ENCODE measurements around the gene ENO3.

The ENO3 gene

GRCh38 chr17:4928881-4929280 lies 22.0 kb upstream of the ENO3 start:
- Mint-ChIP-seq H3K4me3 (no peak overlapping the region), H3K27me3 (no peaks in the 10 kb centered on the region), H3K9me3 (no peaks in the 10 kb centered on the region), H3K4me1 (peaks cover 7% of the 10 kb centered on the region), H3K36me3 (ENCODE audit: low read depth) (peaks cover 8% of the 10 kb centered on the region), H3K27ac (no peak overlapping the region)
- DNase-seq (no peak), ATAC-seq (no peak)

- H3K4me1 Mint-ChIP-seq: peaks cover 20% of the 10 kb centered on the region
- H3K27ac Mint-ChIP-seq: no peak within 1 kb of the TSS
- ATAC-seq: no peak
- H3K27me3 Mint-ChIP-seq: no peaks in the 10 kb centered on the region
- peaks cover 15% of the 10 kb centered on the region for H3K36me3 Mint-ChIP-seq (ENCODE audit: low read depth)
- no peaks in the 10 kb centered on the region for H3K9me3 Mint-ChIP-seq
- H3K4me3 Mint-ChIP-seq: no peak within 1 kb of the TSS
- DNase-seq: no peak
These were observed 19.0 kb upstream of the ENO3 start, which contains the start of gene GP1BA for GRCh38 chr17:4931963-4932362. GP1BA (plus strand) TSS chr17:4932277; CDS start chr17:4932605, 328 bp downstream.

- H3K4me3 Mint-ChIP-seq: no peak overlapping the region
- no peaks in the 10 kb centered on the region for H3K9me3 Mint-ChIP-seq
- peaks cover 21% of the 10 kb centered on the region for H3K4me1 Mint-ChIP-seq
- no peak overlapping the region for H3K27ac Mint-ChIP-seq
- H3K27me3 Mint-ChIP-seq: no peaks in the 10 kb centered on the region
- peaks cover 18% of the 10 kb centered on the region for H3K36me3 Mint-ChIP-seq (ENCODE audit: low read depth)
- DNase-seq: no peak
- no peak for ATAC-seq
These were observed 18.2 kb upstream of the ENO3 start for GRCh38 chr17:4932756-4933155.

GRCh38 chr17:4933646-4934045 lies 17.3 kb upstream of the ENO3 start:
- Mint-ChIP-seq H3K27me3 (no peaks in the 10 kb centered on the region), H3K36me3 (ENCODE audit: low read depth) (peaks cover 19% of the 10 kb centered on the region), H3K27ac (peak overlapping the region; percentile 49), H3K9me3 (no peaks in the 10 kb centered on the region), H3K4me3 (peak overlapping the region; percentile 23), H3K4me1 (peaks cover 28% of the 10 kb centered on the region)
- ATAC-seq: no peak
- DNase-seq: no peak

GRCh38 chr17:4934173-4934979 lies 16.5 kb upstream of the ENO3 start:
- Mint-ChIP-seq H3K27me3 (no peaks in the 10 kb centered on the region), H3K4me3 (peak overlapping the region; percentile 23), H3K9me3 (no peaks in the 10 kb centered on the region), H3K36me3 (ENCODE audit: low read depth) (peaks cover 19% of the 10 kb centered on the region), H3K27ac (peak overlapping the region; percentile 49), H3K4me1 (peaks cover 33% of the 10 kb centered on the region)
- ATAC-seq: no peak
- no peak for DNase-seq

GRCh38 chr17:4935650-4936049 lies 15.3 kb upstream of the ENO3 start:
- no peak for DNase-seq
- ATAC-seq: no peak
- no peaks in the 10 kb centered on the region for H3K9me3 Mint-ChIP-seq
- H3K27me3 Mint-ChIP-seq: peaks cover 2% of the 10 kb centered on the region
- peaks cover 35% of the 10 kb centered on the region for H3K4me1 Mint-ChIP-seq
- H3K36me3 Mint-ChIP-seq (ENCODE audit: low read depth): peaks cover 17% of the 10 kb centered on the region
- no peak overlapping the region for H3K27ac Mint-ChIP-seq
- H3K4me3 Mint-ChIP-seq: no peak overlapping the region

- DNase-seq: no peak
- ATAC-seq: no peak
- Mint-ChIP-seq H3K4me1 (peaks cover 40% of the 10 kb centered on the region), H3K4me3 (no peak overlapping the region), H3K27me3 (peaks cover 2% of the 10 kb centered on the region), H3K36me3 (ENCODE audit: low read depth) (peaks cover 19% of the 10 kb centered on the region), H3K9me3 (no peaks in the 10 kb centered on the region), H3K27ac (peak overlapping the region; percentile 16)
These were observed 14.5 kb upstream of the ENO3 start for GRCh38 chr17:4936436-4936835.

- no peak overlapping the region for H3K4me3 Mint-ChIP-seq
These were observed 13.4 kb upstream of the ENO3 start for GRCh38 chr17:4937553-4937952.

GRCh38 chr17:4938069-4938491 lies 12.8 kb upstream of the ENO3 start:
- ATAC-seq (no peak), DNase-seq (no peak)
- Mint-ChIP-seq H3K27ac (peak overlapping the region; percentile 99), H3K4me1 (peaks cover 55% of the 10 kb centered on the region), H3K9me3 (no peaks in the 10 kb centered on the region), H3K36me3 (ENCODE audit: low read depth) (peaks cover 35% of the 10 kb centered on the region), H3K4me3 (peak overlapping the region; percentile 99), H3K27me3 (peaks cover 2% of the 10 kb centered on the region)

More at GRCh38 chr17:4937553-4937952, 13.4 kb upstream of the ENO3 start:
- DNase-seq (no peak), ATAC-seq (no peak)
- Mint-ChIP-seq H3K36me3 (ENCODE audit: low read depth) (peaks cover 30% of the 10 kb centered on the region), H3K27me3 (peaks cover 2% of the 10 kb centered on the region), H3K4me1 (peaks cover 52% of the 10 kb centered on the region), H3K27ac (no peak overlapping the region), H3K9me3 (no peaks in the 10 kb centered on the region)

GRCh38 chr17:4938688-4939545 lies 12.0 kb upstream of the ENO3 start:
- ATAC-seq (no peak), DNase-seq (no peak)
- Mint-ChIP-seq H3K4me1 (peaks cover 60% of the 10 kb centered on the region), H3K9me3 (no peaks in the 10 kb centered on the region), H3K4me3 (peak overlapping the region; percentile 99), H3K27me3 (peaks cover 2% of the 10 kb centered on the region), H3K27ac (peak overlapping the region; percentile 99), H3K36me3 (ENCODE audit: low read depth) (peaks cover 38% of the 10 kb centered on the region)

- Mint-ChIP-seq H3K4me1 (peaks cover 60% of the 10 kb centered on the region), H3K4me3 (peak overlapping the region; percentile 99)
These were observed 11.4 kb upstream of the ENO3 start for GRCh38 chr17:4939546-4939795.

GRCh38 chr17:4939796-4940554 lies 10.9 kb upstream of the ENO3 start, which contains the start of the genes RNF167 and SLC25A11:
RNF167 (plus strand) TSS chr17:4940268; CDS start chr17:4940910, 642 bp downstream.
SLC25A11 (minus strand) TSS chr17:4940046; CDS start chr17:4939910, 136 bp downstream.
- no peaks in the 10 kb centered on the region for H3K9me3 Mint-ChIP-seq
- peak within 1 kb of the TSS; percentile 99 for H3K4me3 Mint-ChIP-seq
- ATAC-seq (peak; percentile 79), DNase-seq (peak; percentile 94)
- H3K36me3 Mint-ChIP-seq (ENCODE audit: low read depth): peaks cover 43% of the 10 kb centered on the region
- peaks cover 62% of the 10 kb centered on the region for H3K4me1 Mint-ChIP-seq
- H3K27ac Mint-ChIP-seq: peak within 1 kb of the TSS; percentile 99
- H3K27me3 Mint-ChIP-seq: peaks cover 2% of the 10 kb centered on the region

More at GRCh38 chr17:4939546-4939795, 11.4 kb upstream of the ENO3 start:
- H3K36me3 Mint-ChIP-seq (ENCODE audit: low read depth): peaks cover 42% of the 10 kb centered on the region
- peak; percentile 28 for DNase-seq
- H3K9me3 Mint-ChIP-seq: no peaks in the 10 kb centered on the region
- ATAC-seq: no peak
- peak overlapping the region; percentile 99 for H3K27ac Mint-ChIP-seq
- peaks cover 2% of the 10 kb centered on the region for H3K27me3 Mint-ChIP-seq

GRCh38 chr17:4940555-4941318 lies 10.2 kb upstream of the ENO3 start:
- H3K9me3 Mint-ChIP-seq: no peaks in the 10 kb centered on the region
- ATAC-seq: peak; percentile 1
- H3K36me3 Mint-ChIP-seq (ENCODE audit: low read depth): peaks cover 51% of the 10 kb centered on the region
- H3K4me3 Mint-ChIP-seq: peak overlapping the region; percentile 99
- H3K4me1 Mint-ChIP-seq: peaks cover 69% of the 10 kb centered on the region
- peak; percentile 63 for DNase-seq
- H3K27ac Mint-ChIP-seq: peak overlapping the region; percentile 99
- H3K27me3 Mint-ChIP-seq: peaks cover 2% of the 10 kb centered on the region

- Mint-ChIP-seq H3K4me1 (peaks cover 70% of the 10 kb centered on the region), H3K9me3 (no peaks in the 10 kb centered on the region), H3K4me3 (peak overlapping the region; percentile 99), H3K27ac (peak overlapping the region; percentile 99), H3K27me3 (peaks cover 2% of the 10 kb centered on the region), H3K36me3 (ENCODE audit: low read depth) (peaks cover 53% of the 10 kb centered on the region)
- ATAC-seq (no peak), DNase-seq (no peak)
These were observed 9.7 kb upstream of the ENO3 start for GRCh38 chr17:4941319-4941610.
